Renal cortical epithelial cell (primary cell): ENCODE measurements around the gene PDE8B. TPM values are rescaled to one million over a fixed set of nuclear protein-coding genes. Genes with fewer than 3 reads are reported as not detected.
A peak's percentile ranks its signal among the peaks of the same experiment; 100 is the strongest.
"Not testable (repeated sequence)": the region's sequence is repeated elsewhere in the genome, so short reads cannot be mapped to it uniquely, and the experiment has no call there.

Experiments
- DNase-seq: peaks from one replicate; pipeline ENCODE4 v3.0.0-alpha.2; 2011; ENCODE audit warnings: low read depth
- total RNA-seq: library from RNA; depleted of rRNA; stranded (reverse); fragments of >200 nt; gene quantifications from 2 replicates; pipeline ENCODE4 v1.2.3, GENCODE V29; 2014

The PDE8B gene
- total RNA-seq, 1 donor from 2014 or later: 0.05 TPM

GRCh38 chr5:77366717-77367500 is 156.4 kb downstream of the PDE8B start:
- no peak for DNase-seq

GRCh38 chr5:77367741-77368140 is 157.3 kb downstream of the PDE8B start:
- DNase-seq: peak; percentile 41

- DNase-seq: no peak
Observed at GRCh38 chr5:77368367-77368766, 157.9 kb downstream of the PDE8B start.

- DNase-seq: no peak
Observed at GRCh38 chr5:77369566-77369965, 159.1 kb downstream of the PDE8B start.

GRCh38 chr5:77374686-77375085 is 164.2 kb downstream of the PDE8B start:
- no peak for DNase-seq

- no peak for DNase-seq
Observed at GRCh38 chr5:77376609-77377300, 166.3 kb downstream of the PDE8B start.

- peak; percentile 34 for DNase-seq
Observed at GRCh38 chr5:77379558-77380061, 169.1 kb downstream of the PDE8B start.

GRCh38 chr5:77380636-77381035 is 170.2 kb downstream of the PDE8B start:
- no peak for DNase-seq

- DNase-seq: not testable (repeated sequence)
Observed at GRCh38 chr5:77383336-77383735, 172.9 kb downstream of the PDE8B start.

GRCh38 chr5:77386340-77386739 is 175.9 kb downstream of the PDE8B start:
- DNase-seq: not testable (repeated sequence)

- DNase-seq: no peak
Observed at GRCh38 chr5:77389746-77390145, 179.3 kb downstream of the PDE8B start.

- DNase-seq: no peak
Observed at GRCh38 chr5:77390221-77390620, 179.7 kb downstream of the PDE8B start.

GRCh38 chr5:77390795-77391194 is 180.3 kb downstream of the PDE8B start:
- peak; percentile 88 for DNase-seq

- no peak for DNase-seq
Observed at GRCh38 chr5:77391240-77391765, 180.8 kb downstream of the PDE8B start.

- DNase-seq: peak; percentile 63
Observed at GRCh38 chr5:77394064-77394715, 183.7 kb downstream of the PDE8B start.

- no peak for DNase-seq
Observed at GRCh38 chr5:77396017-77396416, 185.5 kb downstream of the PDE8B start.

GRCh38 chr5:77397686-77398292 is 187.3 kb downstream of the PDE8B start:
- no peak for DNase-seq

- no peak for DNase-seq
Observed at GRCh38 chr5:77398458-77398857, 188.0 kb downstream of the PDE8B start.

GRCh38 chr5:77398896-77399295 is 188.4 kb downstream of the PDE8B start:
- DNase-seq: no peak

GRCh38 chr5:77400645-77401044 is 190.2 kb downstream of the PDE8B start:
- DNase-seq: peak; percentile 53

- no peak for DNase-seq
Observed at GRCh38 chr5:77402796-77403195, 192.3 kb downstream of the PDE8B start.

GRCh38 chr5:77407152-77407551 is 196.7 kb downstream of the PDE8B start:
- DNase-seq: no peak
